GM13976 (cell line): ENCODE data around the gene NTRK3.

ENCODE experiments used
- DNase-seq: peaks from one replicate; pipeline ENCODE4 v3.0.0; 2012; ENCODE audit warnings: low spot score
- CTCF ChIP-seq: IDR thresholded peaks from 2 replicates; pipeline ENCODE4 v1.5.1; 2012; ENCODE audit warnings: borderline replicate concordance, mild to moderate bottlenecking; ENCODE audit not compliant: insufficient read depth; ENCODE audit errors: extremely low read depth, missing control alignments, control extremely low read depth
- in situ Hi-C: fragments of 300-500 bp; cut with MboI; formaldehyde crosslinking; loops from one replicate; pipeline ENCODE4 v1.12.0; 2022; ENCODE audit warnings: low sequenced_read_pairs, mixed read lengths, inconsistent platforms; ENCODE audit not compliant: unreplicated experiment

NTRK3 gene

GRCh38 chr15:88142121-88142520 lies 114.4 kb downstream of the NTRK3 start:
- DNase-seq = no peak
- no peak for TF ChIP-seq CTCF
- in situ Hi-C loops = loop anchor here (25.0 kb wide), 1 partner anchor 95 kb away; no protein-coding TSS in a partner anchor

- TF ChIP-seq CTCF = no peak
- DNase-seq = no peak
- in situ Hi-C loops = loop anchor here (25.0 kb wide), 1 partner anchor 96 kb away; no protein-coding TSS in a partner anchor
Measured at GRCh38 chr15:88141269-88141889, 115.2 kb downstream of the NTRK3 start.

GRCh38 chr15:88140398-88140797 lies 116.1 kb downstream of the NTRK3 start:
- TF ChIP-seq CTCF = no peak
- in situ Hi-C loops = loop anchor here (25.0 kb wide), 1 partner anchor 97 kb away; no protein-coding TSS in a partner anchor

GRCh38 chr15:88139936-88140335 lies 116.6 kb downstream of the NTRK3 start:
- no peak for DNase-seq
- no peak for TF ChIP-seq CTCF
- in situ Hi-C loops = loop anchor here (25.0 kb wide), 1 partner anchor 97 kb away; no protein-coding TSS in a partner anchor

More at GRCh38 chr15:88140398-88140797, 116.1 kb downstream of the NTRK3 start:
- no peak for DNase-seq

- DNase-seq = no peak
- TF ChIP-seq CTCF = no peak
- in situ Hi-C loops = loop anchor here (25.0 kb wide), 1 partner anchor 104 kb away; no protein-coding TSS in a partner anchor
Measured at GRCh38 chr15:88133795-88134194, 122.7 kb downstream of the NTRK3 start.

DNA sequence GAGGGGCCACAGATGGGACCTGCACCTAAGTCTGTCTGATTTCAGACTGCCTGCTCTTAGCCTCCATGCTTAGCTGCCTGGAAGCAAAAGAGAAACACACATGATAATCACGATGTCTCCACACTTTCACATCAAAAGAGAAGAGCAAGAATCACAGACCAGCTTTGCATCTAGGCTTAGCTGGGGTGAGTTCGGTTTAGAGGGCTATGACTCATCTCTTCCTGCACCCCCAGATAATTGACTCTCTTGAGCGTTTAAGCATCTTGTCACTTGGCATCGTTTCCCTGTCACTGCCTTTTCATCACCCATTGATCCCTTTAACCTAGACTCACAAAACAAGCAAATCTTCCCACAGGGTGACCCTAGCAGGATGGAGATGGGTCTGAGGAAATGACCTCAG lies 124.0 kb downstream of the NTRK3 start:
- in situ Hi-C loops = loop anchor here (25.0 kb wide), 1 partner anchor 105 kb away; no protein-coding TSS in a partner anchor
- TF ChIP-seq CTCF = no peak
- DNase-seq = no peak
